WTC11 (cell line): Measurements from ENCODE around the gene GABRP. TPM values are rescaled to one million over a fixed set of nuclear protein-coding genes. Genes with fewer than 3 reads are reported as not detected.

Source experiments
- ATAC-seq: fragments of 200-7000 bp; cut with Tn5 transposase; 2 replicates; pipeline ENCODE4 v1.10.0; 2021; ENCODE audit warnings: mild to moderate bottlenecking, moderate library complexity
- CTCF ChIA-PET: fragments of 300-600 bp; sonication (Branson Sonifier 250); formaldehyde crosslinking; loops from one replicate; lab custom pipeline; 2021; ENCODE audit warnings: antibody characterized with exemption; lab: Charles Lee
- POLR2A ChIA-PET: fragments of 350-600 bp; sonication (Branson Sonifier 250); formaldehyde crosslinking; loops from one replicate; lab custom pipeline; 2021; ENCODE audit warnings: antibody characterized with exemption; lab: Charles Lee
- DNase-seq: peaks from one replicate; pipeline ENCODE4 v3.0.0; 2021; ENCODE audit warnings: low spot score
- H3K27ac Mint-ChIP-seq: 2 replicates; pipeline ENCODE4 v1.8.0; 2021; ENCODE audit warnings: mixed read lengths
- H3K27me3 Mint-ChIP-seq: 2 replicates; pipeline ENCODE4 v1.8.0; 2021; ENCODE audit warnings: low read depth, mild to moderate bottlenecking, moderate library complexity, mixed read lengths
- H3K36me3 Mint-ChIP-seq: 2 replicates; pipeline ENCODE4 v1.8.0; 2021; ENCODE audit warnings: mixed read lengths
- H3K4me1 Mint-ChIP-seq: 2 replicates; pipeline ENCODE4 v1.8.0; 2022; ENCODE audit warnings: mixed read lengths
- H3K4me3 Mint-ChIP-seq: 2 replicates; pipeline ENCODE4 v1.8.0; 2021; ENCODE audit warnings: mild to moderate bottlenecking, moderate library complexity, mixed read lengths
- H3K9me3 Mint-ChIP-seq: 2 replicates; pipeline ENCODE4 v1.8.0; 2021; ENCODE audit warnings: mixed read lengths
- AFF4 ChIP-seq: sonication (generic); formaldehyde crosslinking; IDR thresholded peaks from 2 replicates; pipeline ENCODE4 v1.8.1; 2023; ENCODE audit warnings: mild to moderate bottlenecking, missing genetic modification reagents, borderline replicate concordance
- ATF1 ChIP-seq: sonication (generic); formaldehyde crosslinking; IDR thresholded peaks from 2 replicates; pipeline ENCODE4 v1.8.1; 2023; ENCODE audit warnings: mild to moderate bottlenecking, moderate library complexity, missing genetic modification reagents
- ATF6 ChIP-seq: sonication (generic); formaldehyde crosslinking; IDR thresholded peaks from 2 replicates; pipeline ENCODE4 v1.8.1; 2023; ENCODE audit warnings: mild to moderate bottlenecking, missing genetic modification reagents
- NFE2L1 ChIP-seq: sonication (generic); formaldehyde crosslinking; IDR thresholded peaks from 2 replicates; pipeline ENCODE4 v1.8.1; 2023; ENCODE audit warnings: missing genetic modification reagents
- PRRX2 ChIP-seq: fragments of 250-450 bp; sonication (Bioruptor Pico); IDR thresholded peaks from 2 replicates; pipeline ENCODE4 v1.8.0; 2021; ENCODE audit warnings: mild to moderate bottlenecking
- RELA ChIP-seq: sonication (generic); formaldehyde crosslinking; IDR thresholded peaks from 2 replicates; pipeline ENCODE4 v1.8.1; 2022; ENCODE audit warnings: missing genetic modification reagents, mild to moderate bottlenecking, borderline replicate concordance
- ZNF219 ChIP-seq: sonication (generic); formaldehyde crosslinking; IDR thresholded peaks from 2 replicates; pipeline ENCODE4 v1.8.0; 2023; ENCODE audit warnings: missing genetic modification reagents, mild to moderate bottlenecking, borderline replicate concordance
- ZNF263 ChIP-seq: sonication (generic); formaldehyde crosslinking; IDR thresholded peaks from 2 replicates; pipeline ENCODE4 v1.8.1; 2022; ENCODE audit warnings: low read depth, mild to moderate bottlenecking, moderate library complexity, missing genetic modification reagents
- total RNA-seq: library from RNA; stranded (reverse); gene quantifications from 3 replicates; pipeline ENCODE4 v1.2.3, GENCODE V29; 2021
- TF ChIP-seq, protein P1 (sequence below): sonication (generic); formaldehyde crosslinking; IDR thresholded peaks from 2 replicates; pipeline ENCODE4 v1.8.0; 2022; ENCODE audit warnings: mild to moderate bottlenecking, missing genetic modification reagents
- TF ChIP-seq, protein P2 (sequence below): sonication (generic); formaldehyde crosslinking; IDR thresholded peaks from 2 replicates; pipeline ENCODE4 v1.8.0; 2023; ENCODE audit warnings: missing genetic modification reagents
- TF ChIP-seq, protein P3 (sequence below): fragments of 200-600 bp; IDR thresholded peaks from 2 replicates; pipeline ENCODE4 v1.8.0; 2022; ENCODE audit warnings: antibody characterized with exemption
- TF ChIP-seq, protein P4 (sequence below): fragments of 250-450 bp; sonication (Bioruptor Pico); IDR thresholded peaks from 2 replicates; pipeline ENCODE4 v1.8.0; 2021; ENCODE audit warnings: mild to moderate bottlenecking
- TF ChIP-seq, protein P5 (sequence below): sonication (generic); formaldehyde crosslinking; IDR thresholded peaks from 2 replicates; pipeline ENCODE4 v1.8.0; 2022; ENCODE audit warnings: mild to moderate bottlenecking, missing genetic modification reagents

The GABRP gene
- total RNA-seq, 1 experiment from 2014 or later: 4.8 TPM

DNA sequence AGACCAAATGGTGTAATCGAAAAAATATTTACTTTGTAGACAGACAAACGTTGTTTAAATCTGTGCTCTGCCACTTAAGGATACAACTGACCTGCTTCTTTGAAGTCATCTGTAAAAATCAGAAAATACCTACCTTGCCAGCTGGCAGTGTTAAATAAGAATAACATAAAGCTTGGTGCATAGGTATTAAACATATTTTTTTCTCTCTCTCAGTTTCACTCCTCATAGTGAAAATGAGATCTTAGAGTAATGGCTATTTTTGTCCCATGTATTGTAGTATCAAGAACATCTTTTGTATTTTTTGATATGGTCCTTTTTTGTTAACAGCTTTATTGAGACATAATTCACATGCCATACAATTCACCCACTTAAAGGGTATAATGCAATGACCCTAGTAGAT is 60.3 kb downstream of the GABRP start (continued):
- TF ChIP-seq AFF4 (CRISPR knock-in tag): no peak
- TF ChIP-seq, all 79 proteins: peak for 0

DNA sequence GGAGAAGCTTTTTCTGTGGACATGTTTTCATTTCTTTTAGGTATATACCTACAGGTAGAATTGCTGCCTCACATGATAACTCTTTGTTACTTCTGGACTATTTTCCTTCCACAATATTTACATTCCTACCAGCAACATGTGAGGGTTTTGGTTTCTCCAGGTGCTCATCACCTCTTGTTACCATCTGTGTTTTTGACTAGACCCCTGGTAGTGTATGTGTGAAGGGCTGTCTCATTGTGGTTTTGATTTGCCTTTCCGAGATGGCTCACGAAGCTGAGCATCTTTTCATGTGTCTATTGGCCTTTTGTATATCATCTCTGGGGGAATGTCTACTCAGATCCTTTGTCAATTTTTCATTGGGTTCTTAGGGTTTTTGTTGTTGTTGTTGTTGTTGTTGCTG is 61.1 kb downstream of the GABRP start:
- no peak for DNase-seq
- Mint-ChIP-seq H3K27me3 (no peaks in the 10 kb centered on the region), H3K9me3 (peaks cover 3% of the 10 kb centered on the region; the same call in 1 of the 2 replicates), H3K36me3 (no peaks in the 10 kb centered on the region)
- TF ChIP-seq ATF6 (CRISPR knock-in tag) (no peak), ATF1 (CRISPR knock-in tag) (no peak), ZNF263 (CRISPR knock-in tag) (no peak), NFE2L1 (CRISPR knock-in tag) (no peak), AFF4 (CRISPR knock-in tag) (no peak), PRRX2 (no peak), RELA (CRISPR knock-in tag) (no peak), ZNF219 (CRISPR knock-in tag) (no peak)
- TF ChIP-seq, protein P1, sequence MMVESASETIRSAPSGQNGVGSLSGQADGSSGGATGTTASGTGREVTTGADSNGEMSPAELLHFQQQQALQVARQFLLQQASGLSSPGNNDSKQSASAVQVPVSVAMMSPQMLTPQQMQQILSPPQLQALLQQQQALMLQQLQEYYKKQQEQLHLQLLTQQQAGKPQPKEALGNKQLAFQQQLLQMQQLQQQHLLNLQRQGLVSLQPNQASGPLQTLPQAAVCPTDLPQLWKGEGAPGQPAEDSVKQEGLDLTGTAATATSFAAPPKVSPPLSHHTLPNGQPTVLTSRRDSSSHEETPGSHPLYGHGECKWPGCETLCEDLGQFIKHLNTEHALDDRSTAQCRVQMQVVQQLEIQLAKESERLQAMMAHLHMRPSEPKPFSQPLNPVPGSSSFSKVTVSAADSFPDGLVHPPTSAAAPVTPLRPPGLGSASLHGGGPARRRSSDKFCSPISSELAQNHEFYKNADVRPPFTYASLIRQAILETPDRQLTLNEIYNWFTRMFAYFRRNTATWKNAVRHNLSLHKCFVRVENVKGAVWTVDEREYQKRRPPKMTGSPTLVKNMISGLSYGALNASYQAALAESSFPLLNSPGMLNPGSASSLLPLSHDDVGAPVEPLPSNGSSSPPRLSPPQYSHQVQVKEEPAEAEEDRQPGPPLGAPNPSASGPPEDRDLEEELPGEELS (CRISPR knock-in tag): no peak
- TF ChIP-seq, protein P2, sequence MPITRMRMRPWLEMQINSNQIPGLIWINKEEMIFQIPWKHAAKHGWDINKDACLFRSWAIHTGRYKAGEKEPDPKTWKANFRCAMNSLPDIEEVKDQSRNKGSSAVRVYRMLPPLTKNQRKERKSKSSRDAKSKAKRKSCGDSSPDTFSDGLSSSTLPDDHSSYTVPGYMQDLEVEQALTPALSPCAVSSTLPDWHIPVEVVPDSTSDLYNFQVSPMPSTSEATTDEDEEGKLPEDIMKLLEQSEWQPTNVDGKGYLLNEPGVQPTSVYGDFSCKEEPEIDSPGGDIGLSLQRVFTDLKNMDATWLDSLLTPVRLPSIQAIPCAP: no peak
- TF ChIP-seq, protein P3, sequence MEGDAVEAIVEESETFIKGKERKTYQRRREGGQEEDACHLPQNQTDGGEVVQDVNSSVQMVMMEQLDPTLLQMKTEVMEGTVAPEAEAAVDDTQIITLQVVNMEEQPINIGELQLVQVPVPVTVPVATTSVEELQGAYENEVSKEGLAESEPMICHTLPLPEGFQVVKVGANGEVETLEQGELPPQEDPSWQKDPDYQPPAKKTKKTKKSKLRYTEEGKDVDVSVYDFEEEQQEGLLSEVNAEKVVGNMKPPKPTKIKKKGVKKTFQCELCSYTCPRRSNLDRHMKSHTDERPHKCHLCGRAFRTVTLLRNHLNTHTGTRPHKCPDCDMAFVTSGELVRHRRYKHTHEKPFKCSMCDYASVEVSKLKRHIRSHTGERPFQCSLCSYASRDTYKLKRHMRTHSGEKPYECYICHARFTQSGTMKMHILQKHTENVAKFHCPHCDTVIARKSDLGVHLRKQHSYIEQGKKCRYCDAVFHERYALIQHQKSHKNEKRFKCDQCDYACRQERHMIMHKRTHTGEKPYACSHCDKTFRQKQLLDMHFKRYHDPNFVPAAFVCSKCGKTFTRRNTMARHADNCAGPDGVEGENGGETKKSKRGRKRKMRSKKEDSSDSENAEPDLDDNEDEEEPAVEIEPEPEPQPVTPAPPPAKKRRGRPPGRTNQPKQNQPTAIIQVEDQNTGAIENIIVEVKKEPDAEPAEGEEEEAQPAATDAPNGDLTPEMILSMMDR: no peak
- TF ChIP-seq, protein P4, sequence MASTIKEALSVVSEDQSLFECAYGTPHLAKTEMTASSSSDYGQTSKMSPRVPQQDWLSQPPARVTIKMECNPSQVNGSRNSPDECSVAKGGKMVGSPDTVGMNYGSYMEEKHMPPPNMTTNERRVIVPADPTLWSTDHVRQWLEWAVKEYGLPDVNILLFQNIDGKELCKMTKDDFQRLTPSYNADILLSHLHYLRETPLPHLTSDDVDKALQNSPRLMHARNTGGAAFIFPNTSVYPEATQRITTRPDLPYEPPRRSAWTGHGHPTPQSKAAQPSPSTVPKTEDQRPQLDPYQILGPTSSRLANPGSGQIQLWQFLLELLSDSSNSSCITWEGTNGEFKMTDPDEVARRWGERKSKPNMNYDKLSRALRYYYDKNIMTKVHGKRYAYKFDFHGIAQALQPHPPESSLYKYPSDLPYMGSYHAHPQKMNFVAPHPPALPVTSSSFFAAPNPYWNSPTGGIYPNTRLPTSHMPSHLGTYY (CRISPR knock-in tag): no peak
- TF ChIP-seq, protein P5, sequence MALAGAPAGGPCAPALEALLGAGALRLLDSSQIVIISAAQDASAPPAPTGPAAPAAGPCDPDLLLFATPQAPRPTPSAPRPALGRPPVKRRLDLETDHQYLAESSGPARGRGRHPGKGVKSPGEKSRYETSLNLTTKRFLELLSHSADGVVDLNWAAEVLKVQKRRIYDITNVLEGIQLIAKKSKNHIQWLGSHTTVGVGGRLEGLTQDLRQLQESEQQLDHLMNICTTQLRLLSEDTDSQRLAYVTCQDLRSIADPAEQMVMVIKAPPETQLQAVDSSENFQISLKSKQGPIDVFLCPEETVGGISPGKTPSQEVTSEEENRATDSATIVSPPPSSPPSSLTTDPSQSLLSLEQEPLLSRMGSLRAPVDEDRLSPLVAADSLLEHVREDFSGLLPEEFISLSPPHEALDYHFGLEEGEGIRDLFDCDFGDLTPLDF (CRISPR knock-in tag): no peak
- TF ChIP-seq, all 79 proteins: peak for 0
- POLR2A ChIA-PET: interaction anchor here (0.6 kb wide), 1 partner anchor 555 kb away, joined by 3 read pairs; no protein-coding TSS in a partner anchor
- Mint-ChIP-seq H3K27ac (no peak overlapping the region), H3K4me1 (no peaks in the 10 kb centered on the region), H3K4me3 (no peak overlapping the region)
- CTCF ChIA-PET: no interaction called here
- no peak for ATAC-seq
